Measurements from ENCODE around the gene PTPRN2. TPM values are rescaled to one million over a fixed set of nuclear protein-coding genes. Genes with fewer than 3 reads are reported as not detected.
"Not testable (repeated sequence)": the region's sequence is repeated elsewhere in the genome, so short reads cannot be mapped to it uniquely, and the experiment has no call there.

The PTPRN2 gene
- polyA plus RNA-seq, 6 donors from 2014 or later = 1.4 to 4.6 (median 3.8) TPM

DNA sequence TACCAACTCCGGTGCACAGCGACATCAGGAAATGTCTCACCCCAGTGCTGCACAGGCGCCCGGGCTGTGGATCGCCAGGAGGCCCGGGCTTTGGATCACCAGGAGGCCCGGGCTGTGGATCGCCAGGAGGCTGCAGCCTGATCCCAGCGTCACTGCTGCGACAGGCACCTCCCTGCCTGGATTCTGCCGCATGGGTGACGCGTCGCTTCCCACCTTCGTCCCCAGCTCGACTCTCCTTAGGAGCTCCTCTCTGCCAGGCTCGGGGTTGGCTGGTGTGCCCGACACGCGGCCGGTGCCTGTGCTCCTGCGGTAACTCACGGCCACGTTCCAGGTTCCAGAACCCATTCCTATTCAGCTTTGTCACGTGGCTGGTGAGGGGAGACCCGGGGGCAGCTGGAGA is 993.3 kb downstream of the PTPRN2 start:
- Mint-ChIP-seq H3K36me3 (peaks cover 0 to 4% of the 10 kb centered on the region in 2 donors), H3K27ac (no peak overlapping the region), H3K9me3 (peaks cover 0 to 2% (median 0%) of the 10 kb centered on the region in 7 donors), H3K4me3 (no peak overlapping the region), H3K4me1 (no peaks in the 10 kb centered on the region), H3K27me3 (peaks cover 0 to 14% (median 7%) of the 10 kb centered on the region in 3 donors)
- no peak for DNase-seq
- ATAC-seq (ENCODE audit: low read depth in 2 of 2) = no peak

GRCh38 chr7:157593541-157593940 is 994.1 kb downstream of the PTPRN2 start:
- Mint-ChIP-seq H3K27ac (no peak overlapping the region), H3K36me3 (peaks cover 0 to 4% of the 10 kb centered on the region in 2 donors), H3K4me1 (no peaks in the 10 kb centered on the region), H3K4me3 (no peak overlapping the region), H3K9me3 (peaks cover 0 to 2% (median 0%) of the 10 kb centered on the region in 7 donors), H3K27me3 (peaks cover 6 to 21% (median 15%) of the 10 kb centered on the region in 3 donors)
- no peak for ATAC-seq (ENCODE audit: low read depth in 2 of 2)
- no peak for DNase-seq

GRCh38 chr7:157592636-157593320 is 994.8 kb downstream of the PTPRN2 start:
- not testable (repeated sequence) for H3K9me3 Mint-ChIP-seq; DNase-seq; ATAC-seq (ENCODE audit: low read depth in 2 of 2); H3K4me1 Mint-ChIP-seq; H3K36me3 Mint-ChIP-seq; H3K4me3 Mint-ChIP-seq
- Mint-ChIP-seq H3K27ac (peak overlapping the region in 1 of 6 donors; percentile 78), H3K27me3 (peaks cover 7 to 25% (median 18%) of the 10 kb centered on the region in 3 donors)

- no peak overlapping the region for H3K27ac Mint-ChIP-seq
- no peak for DNase-seq
- ATAC-seq (ENCODE audit: low read depth in 2 of 2) = no peak
- H3K9me3 Mint-ChIP-seq = peaks cover 0 to 2% (median 0%) of the 10 kb centered on the region in 7 donors
- H3K4me1 Mint-ChIP-seq = peaks cover 0 to 7% (median 1%) of the 10 kb centered on the region in 3 donors
- H3K36me3 Mint-ChIP-seq = peaks cover 0 to 4% of the 10 kb centered on the region in 2 donors
- H3K4me3 Mint-ChIP-seq = no peak overlapping the region
- H3K27me3 Mint-ChIP-seq = peaks cover 18 to 44% (median 35%) of the 10 kb centered on the region in 3 donors
These were observed 997.1 kb downstream of the PTPRN2 start for GRCh38 chr7:157590526-157590925.

DNA sequence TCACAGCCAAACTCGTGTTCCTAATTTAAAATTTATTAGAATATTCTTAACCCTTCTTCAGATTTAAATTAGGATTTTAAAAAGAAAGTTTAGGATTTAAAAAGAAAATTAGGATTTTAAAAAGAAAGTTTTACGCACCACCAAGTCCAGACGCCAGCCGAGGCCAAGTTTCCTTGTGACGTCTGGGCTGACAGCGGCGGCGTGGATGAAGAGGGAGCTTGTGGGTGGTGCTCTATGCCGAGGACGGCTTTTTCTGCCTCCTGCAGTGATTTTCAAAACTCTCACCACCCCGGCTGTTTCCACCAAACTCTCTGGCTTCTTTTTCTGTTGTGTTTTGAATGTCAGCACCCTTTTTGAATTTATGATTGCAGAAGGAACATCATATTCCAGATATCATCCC is 997.9 kb downstream of the PTPRN2 start:
- Mint-ChIP-seq H3K4me1 (peaks cover 0 to 11% (median 5%) of the 10 kb centered on the region in 3 donors), H3K36me3 (peaks cover 0 to 4% of the 10 kb centered on the region in 2 donors), H3K9me3 (peaks cover 0 to 2% (median 0%) of the 10 kb centered on the region in 7 donors), H3K4me3 (no peak overlapping the region), H3K27me3 (peaks cover 18 to 46% (median 43%) of the 10 kb centered on the region in 3 donors), H3K27ac (no peak overlapping the region)
- ATAC-seq (ENCODE audit: low read depth in 2 of 2) (no peak), DNase-seq (no peak)

DNA sequence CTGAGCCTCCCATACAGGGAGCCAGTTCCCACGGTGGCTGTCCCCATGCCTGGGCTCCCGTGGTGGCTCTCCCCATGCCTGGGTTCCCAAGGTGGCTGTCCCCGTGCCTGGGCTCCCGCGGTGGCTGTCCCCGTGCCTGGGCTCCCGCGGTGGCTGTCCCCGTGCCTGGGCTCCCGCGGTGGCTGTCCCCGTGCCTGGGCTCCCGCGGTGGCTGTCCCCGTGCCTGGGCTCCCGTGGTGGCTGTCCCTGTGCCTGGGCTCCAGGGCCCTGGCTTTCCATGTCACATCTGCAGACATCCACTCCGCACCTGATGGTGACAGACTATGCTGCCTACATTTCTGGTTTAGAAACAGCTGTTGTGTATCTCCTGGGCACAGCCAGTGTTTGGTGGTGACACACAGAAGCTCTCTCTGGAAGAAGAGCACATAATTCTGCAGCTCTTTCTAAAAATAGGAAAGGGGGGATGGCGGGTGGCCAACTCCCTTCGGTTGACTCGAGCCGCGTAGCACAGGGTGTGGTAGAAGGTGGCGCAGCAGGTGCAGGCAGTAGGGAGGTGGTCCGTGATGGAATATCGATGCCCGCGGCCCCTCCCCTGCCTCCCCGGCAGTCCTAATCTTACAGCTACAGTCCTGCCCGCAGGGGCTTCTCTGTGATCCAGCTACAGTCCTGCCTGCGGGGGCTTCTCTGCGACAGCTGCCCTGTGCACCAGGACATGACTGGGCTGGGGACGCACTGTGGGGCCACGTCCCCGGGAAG is 999.6 kb downstream of the PTPRN2 start:
- ATAC-seq (ENCODE audit: low read depth in 2 of 2) = no peak
- H3K9me3 Mint-ChIP-seq = peaks cover 0 to 3% (median 0%) of the 10 kb centered on the region in 7 donors
- H3K27me3 Mint-ChIP-seq = peaks cover 30 to 60% (median 57%) of the 10 kb centered on the region in 3 donors
- H3K4me3 Mint-ChIP-seq = no peak overlapping the region
- H3K36me3 Mint-ChIP-seq = no peaks in the 10 kb centered on the region
- no peak overlapping the region for H3K27ac Mint-ChIP-seq
- no peak for DNase-seq
- H3K4me1 Mint-ChIP-seq = peaks cover 2 to 12% (median 5%) of the 10 kb centered on the region in 3 donors

GRCh38 chr7:157587051-157587804 is 1000.4 kb downstream of the PTPRN2 start:
- Mint-ChIP-seq H3K36me3 (no peaks in the 10 kb centered on the region), H3K4me1 (peaks cover 3 to 12% (median 7%) of the 10 kb centered on the region in 3 donors), H3K27me3 (peaks cover 32 to 67% (median 63%) of the 10 kb centered on the region in 3 donors), H3K4me3 (peak overlapping the region in 1 of 8 donors; percentile 5), H3K9me3 (peaks cover 0 to 3% (median 0%) of the 10 kb centered on the region in 7 donors), H3K27ac (no peak overlapping the region)
- DNase-seq = no peak
- no peak for ATAC-seq (ENCODE audit: low read depth in 2 of 2)

- H3K27me3 Mint-ChIP-seq = peaks cover 32 to 75% (median 70%) of the 10 kb centered on the region in 3 donors
These were observed 1001.1 kb downstream of the PTPRN2 start for GRCh38 chr7:157586426-157586955.

DNA sequence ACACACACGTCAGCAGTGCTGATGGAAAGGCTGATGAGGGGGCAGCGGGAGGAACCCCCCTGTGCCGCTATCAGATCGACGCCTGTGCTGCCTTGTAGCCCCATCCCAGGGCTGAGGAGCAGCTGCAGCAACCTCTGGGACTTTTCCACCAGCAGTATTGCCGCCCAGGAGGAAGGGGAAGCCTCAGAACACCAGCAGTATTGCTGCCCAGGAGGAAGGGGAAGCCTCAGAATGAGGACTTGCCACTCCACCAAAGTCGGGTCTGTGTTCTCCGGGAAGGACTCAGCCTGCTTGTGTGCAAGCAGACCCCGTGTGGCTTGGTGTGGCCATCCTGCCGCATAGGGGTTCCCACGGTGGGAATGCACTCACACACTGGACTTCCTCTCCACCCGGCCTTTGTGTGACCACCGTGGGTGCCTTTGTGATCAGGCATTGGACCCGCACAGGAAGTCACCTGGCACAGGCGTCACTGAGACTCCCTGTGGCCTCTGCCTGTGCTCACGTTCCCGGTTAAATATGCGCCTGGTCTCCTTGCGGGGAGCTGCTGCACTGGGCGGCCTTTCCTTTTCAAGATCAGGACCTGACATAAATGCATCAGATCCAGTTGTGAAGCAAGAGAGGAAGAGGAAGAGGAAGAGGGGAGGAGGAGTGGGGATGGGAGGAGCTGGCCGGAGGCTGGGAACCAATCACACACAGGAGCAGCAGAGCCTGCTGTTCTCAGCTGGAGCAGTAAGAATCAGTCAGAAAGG is 1002.3 kb downstream of the PTPRN2 start:
- peaks cover 32 to 71% (median 69%) of the 10 kb centered on the region in 3 donors for H3K27me3 Mint-ChIP-seq
- DNase-seq (no peak), ATAC-seq (ENCODE audit: low read depth in 2 of 2) (no peak)
- peak overlapping the region in 3 of 6 donors; percentile 47 to 82 (median 47) for H3K27ac Mint-ChIP-seq
- H3K9me3 Mint-ChIP-seq = peaks cover 0 to 2% (median 0%) of the 10 kb centered on the region in 7 donors
- peak overlapping the region; percentile 56 to 82 (median 78) for H3K4me3 Mint-ChIP-seq
- no peaks in the 10 kb centered on the region for H3K36me3 Mint-ChIP-seq
- peaks cover 3 to 12% (median 10%) of the 10 kb centered on the region in 3 donors for H3K4me1 Mint-ChIP-seq

More at GRCh38 chr7:157586426-157586955, 1001.1 kb downstream of the PTPRN2 start:
- Mint-ChIP-seq H3K27ac (no peak overlapping the region), H3K4me3 (peak overlapping the region in 2 of 8 donors; percentile 6 to 8), H3K4me1 (peaks cover 3 to 12% (median 10%) of the 10 kb centered on the region in 3 donors), H3K9me3 (peaks cover 0 to 2% (median 0%) of the 10 kb centered on the region in 7 donors), H3K36me3 (no peaks in the 10 kb centered on the region)
- ATAC-seq (ENCODE audit: low read depth in 2 of 2) (no peak), DNase-seq (no peak)

GRCh38 chr7:157584420-157584819 is 1003.2 kb downstream of the PTPRN2 start:
- Mint-ChIP-seq H3K4me3 (peak overlapping the region in 2 of 8 donors; percentile 15 to 65), H3K27ac (no peak overlapping the region), H3K9me3 (peaks cover 0 to 3% (median 0%) of the 10 kb centered on the region in 7 donors), H3K4me1 (peaks cover 3 to 12% (median 10%) of the 10 kb centered on the region in 3 donors), H3K27me3 (peaks cover 32 to 71% (median 69%) of the 10 kb centered on the region in 3 donors), H3K36me3 (no peaks in the 10 kb centered on the region)
- DNase-seq = no peak
- ATAC-seq (ENCODE audit: low read depth in 2 of 2) = no peak

DNA sequence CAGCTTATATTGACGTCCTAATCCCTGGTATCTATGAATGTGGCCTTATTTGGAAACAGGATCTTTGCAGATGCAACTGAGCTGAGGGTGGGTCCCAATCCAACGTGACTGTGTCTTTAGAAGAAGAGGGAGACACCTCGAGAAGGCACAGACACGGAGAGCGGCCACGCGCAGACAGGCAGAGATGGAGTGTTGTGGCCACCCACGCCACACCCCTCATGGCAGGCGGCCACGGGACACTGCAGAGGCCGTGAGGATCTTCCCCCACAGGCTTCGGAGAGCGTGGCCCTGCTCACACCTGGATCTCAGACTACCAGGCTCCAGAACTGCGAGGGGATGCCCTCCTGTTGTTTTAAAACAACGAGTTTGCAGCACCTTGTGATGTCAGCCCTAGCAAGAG is 1005.9 kb downstream of the PTPRN2 start:
- peaks cover 3 to 16% (median 11%) of the 10 kb centered on the region in 3 donors for H3K4me1 Mint-ChIP-seq
- no peaks in the 10 kb centered on the region for H3K36me3 Mint-ChIP-seq
- peaks cover 19 to 55% (median 52%) of the 10 kb centered on the region in 3 donors for H3K27me3 Mint-ChIP-seq
- H3K9me3 Mint-ChIP-seq = peaks cover 0 to 3% (median 0%) of the 10 kb centered on the region in 7 donors
- DNase-seq (no peak), ATAC-seq (ENCODE audit: low read depth in 2 of 2) (no peak)
- H3K4me3 Mint-ChIP-seq = no peak overlapping the region
- no peak overlapping the region for H3K27ac Mint-ChIP-seq

- Mint-ChIP-seq H3K27me3 (peaks cover 18 to 44% (median 38%) of the 10 kb centered on the region in 3 donors), H3K4me1 (peaks cover 3 to 13% (median 12%) of the 10 kb centered on the region in 3 donors), H3K9me3 (peaks cover 0 to 3% (median 0%) of the 10 kb centered on the region in 7 donors), H3K36me3 (no peaks in the 10 kb centered on the region), H3K4me3 (no peak overlapping the region), H3K27ac (no peak overlapping the region)
- no peak for DNase-seq
- ATAC-seq (ENCODE audit: low read depth in 2 of 2) = no peak
These were observed 1007.3 kb downstream of the PTPRN2 start for GRCh38 chr7:157580324-157580723.
